HCT116 (cell line): ENCODE data around the gene TMEM145. TPM values are rescaled to one million over a fixed set of nuclear protein-coding genes. Genes with fewer than 3 reads are reported as not detected.

Experiments used
- ATAC-seq: fragments of 200-7000 bp; cut with Tn5 transposase; 2 replicates; pipeline ENCODE4 v1.9.1; 2020; ENCODE audit warnings: mild to moderate bottlenecking, moderate library complexity
- BruUV-seq: library from RNA; stranded (reverse); fragments of 400-500 nt; replicated peaks from 2 replicates; lab custom pipeline; 2021; lab: Mats Ljungman, UMichigan
- CTCF ChIA-PET: fragments of 300-600 bp; sonication (Branson Sonifier 250); formaldehyde crosslinking; loops from one replicate; lab custom pipeline; 2021; ENCODE audit warnings: antibody characterized with exemption; lab: Charles Lee
- POLR2A ChIA-PET: fragments of 300-600, 350-600 bp; sonication (Branson Sonifier 250); formaldehyde crosslinking; loops from one replicate; lab custom pipeline; 2021; ENCODE audit warnings: antibody characterized with exemption; lab: Charles Lee
- RAD21 ChIA-PET, 2 experiments: fragments of 300-600 bp; sonication (Branson Sonifier 250); formaldehyde crosslinking; loops; one replicate each; lab custom pipeline; 2023; ENCODE audit warnings: low total read pairs in 2 of 2; ENCODE audit not compliant: uncharacterized antibody in 2 of 2, unreplicated experiment in 2 of 2, low non-redundant PET in 1 of 2; lab: Charles Lee
- DNase-seq: peaks from one replicate; pipeline ENCODE4 v3.0.0-alpha.2; 2010; ENCODE audit warnings: low read depth, low spot score
- H2AFZ ChIP-seq: fragments of 200-600 bp; shearing (Covaris generic), sonication (generic); 2 replicates; pipeline ENCODE4 v1.6.1; 2017; ENCODE audit warnings: low read depth, mixed run types, mixed read lengths, antibody characterized with exemption, low read length; ENCODE audit not compliant: poor library complexity, severe bottlenecking
- H3K27ac ChIP-seq: 2 replicates; pipeline ENCODE4 v1.5.1; 2012; ENCODE audit warnings: low read depth, low read length
- H3K27me3 ChIP-seq: fragments of 200-600 bp; sonication (generic); 2 replicates; pipeline ENCODE4 v1.6.1; 2016; ENCODE audit warnings: mixed run types, low read length, mixed read lengths; ENCODE audit not compliant: insufficient read depth
- H3K36me3 ChIP-seq, 2 experiments: fragments of 200-500 bp in 1 of 2; fragments of 200-600 bp in 1 of 2; sonication (Bioruptor generic) in 1 of 2; sonication (generic) in 1 of 2; 2 replicates each; pipeline versions ENCODE4 v1.5.1 to v1.6.1; 2014 to 2016; ENCODE audit warnings: low read length in 2 of 2, inconsistent platforms in 1 of 2, mixed read lengths in 1 of 2, mixed run types in 1 of 2; ENCODE audit not compliant: insufficient read depth in 2 of 2, control insufficient read depth in 1 of 2
- H3K4me1 ChIP-seq, 2 experiments: fragments of 200-600 bp in 1 of 2; sonication (generic) in 1 of 2; 2 replicates each; pipeline versions ENCODE4 v1.5.1 to v1.6.1; 2012 to 2017; ENCODE audit warnings: low read length in 2 of 2, inconsistent platforms in 1 of 2, mild to moderate bottlenecking in 1 of 2, mixed read lengths in 1 of 2, mixed run types in 1 of 2, moderate library complexity in 1 of 2; ENCODE audit not compliant: insufficient read depth in 2 of 2, control insufficient read depth in 1 of 2
- H3K4me2 ChIP-seq: fragments of 200-600 bp; sonication (generic); 2 replicates; pipeline ENCODE4 v1.6.1; 2017; ENCODE audit warnings: mixed run types, low read length, mixed read lengths
- H3K4me3 ChIP-seq, 2 experiments: fragments of 200-600 bp in 1 of 2; sonication (generic) in 1 of 2; replicated peaks in 1 of 2; 2 replicates each; pipeline ENCODE4 v1.5.1; 2011 to 2016; ENCODE audit warnings: low read length in 2 of 2, control low read depth in 1 of 2, low read depth in 1 of 2, mild to moderate bottlenecking in 1 of 2, mixed read lengths in 1 of 2, mixed run types in 1 of 2
- H3K79me2 ChIP-seq: fragments of 200-600 bp; sonication (generic); 2 replicates; pipeline ENCODE4 v1.6.1; 2017; ENCODE audit warnings: mild to moderate bottlenecking, mixed run types, low read length, moderate library complexity, mixed read lengths; ENCODE audit not compliant: insufficient read depth
- H3K9ac ChIP-seq: fragments of 200-600 bp; sonication (generic); 2 replicates; pipeline ENCODE4 v1.6.1; 2016; ENCODE audit warnings: low read length, mixed read lengths
- H3K9me2 ChIP-seq: fragments of 200-600 bp; sonication (generic), shearing (Covaris generic); 2 replicates; pipeline ENCODE4 v1.6.1; 2017; ENCODE audit warnings: mixed run types, mild to moderate bottlenecking, moderate library complexity; ENCODE audit not compliant: insufficient read depth
- H3K9me3 ChIP-seq, 2 experiments: fragments of 200-500 bp in 1 of 2; fragments of 200-600 bp in 1 of 2; sonication (Bioruptor generic) in 1 of 2; sonication (generic) in 1 of 2; 2 replicates each; pipeline ENCODE4 v1.6.1; 2014 to 2017; ENCODE audit warnings: low read length in 2 of 2, mixed read lengths in 2 of 2, inconsistent platforms in 1 of 2, low read depth in 1 of 2, mild to moderate bottlenecking in 1 of 2, mixed run types in 1 of 2, moderate library complexity in 1 of 2; ENCODE audit not compliant: control insufficient read depth in 1 of 2, insufficient read depth in 1 of 2
- H4K20me1 ChIP-seq: fragments of 200-600 bp; sonication (generic), shearing (Covaris generic); 2 replicates; pipeline ENCODE4 v1.6.1; 2017; ENCODE audit warnings: mixed run types, mild to moderate bottlenecking, moderate library complexity; ENCODE audit not compliant: insufficient read depth
- JUND ChIP-seq: IDR thresholded peaks from 2 replicates; pipeline ENCODE4 v1.6.1; 2012
- MAX ChIP-seq: IDR thresholded peaks from 2 replicates; pipeline ENCODE4 v1.6.1; 2012
- POLR2A ChIP-seq: IDR thresholded peaks from 2 replicates; pipeline ENCODE4 v1.7.0; 2011; ENCODE audit warnings: borderline replicate concordance; ENCODE audit not compliant: insufficient read depth, insufficient read length; ENCODE audit errors: extremely low read depth
- POLR2AphosphoS5 ChIP-seq: IDR thresholded peaks from 2 replicates; pipeline ENCODE4 v1.6.1; 2011; ENCODE audit warnings: mild to moderate bottlenecking, low read depth, low read length, moderate library complexity
- REST ChIP-seq: IDR thresholded peaks from 2 replicates; pipeline ENCODE4 v1.6.1; 2012; ENCODE audit warnings: low read depth
- SIN3A ChIP-seq: IDR thresholded peaks from 2 replicates; pipeline ENCODE4 v1.6.1; 2012; ENCODE audit warnings: low read depth
- intact Hi-C: fragments of 100-400 bp; cut with micrococcal nuclease; formaldehyde crosslinking; loops from 2 replicates; pipeline ENCODE4 v1.10.0; 2022
- total RNA-seq: library from RNA; stranded (reverse); gene quantifications from one replicate; pipeline ENCODE4 v1.2.1, GENCODE V29; 2021; ENCODE audit not compliant: unreplicated experiment
- TF ChIP-seq, protein P1 (sequence below): IDR thresholded peaks from 2 replicates; pipeline ENCODE4 v1.6.1; 2011; ENCODE audit warnings: mild to moderate bottlenecking, low read length, moderate library complexity; ENCODE audit not compliant: insufficient replicate concordance; ENCODE audit errors: extremely low read depth

The TMEM145 gene
- total RNA-seq, 1 experiment from 2014 or later, result 7.2 TPM

- peak; percentile 40 for ATAC-seq
- ChIA-PET CTCF (interaction anchor here (1.0 to 1.5 kb wide), 2 partner anchors 9 to 38 kb away, joined by 3 read pairs; no protein-coding TSS in a partner anchor), RAD21 (interaction anchor here in 1 of 2 experiments (0.6 kb wide), 1 partner anchor 39 kb away, joined by 5 read pairs; no protein-coding TSS in a partner anchor), POLR2A (no interaction called here)
- intact Hi-C loops, result no loop called here
- TF ChIP-seq JUND, result no peak
- TF ChIP-seq SIN3A, result no peak; the same call in 1 of the 2 replicates
- TF ChIP-seq POLR2A, result peak; percentile 7
- no peak for DNase-seq
- peak overlapping the region; percentile 82 for H3K27ac ChIP-seq
- no peaks in the 10 kb centered on the region for H3K9me3 ChIP-seq
- H2AFZ ChIP-seq, result no peak overlapping the region
- peaks cover 9 to 10% of the 10 kb centered on the region in 2 experiments for H3K36me3 ChIP-seq
- H3K79me2 ChIP-seq, result peaks cover 18% of the 10 kb centered on the region; the same call in 1 of the 2 replicates
- H3K4me3 ChIP-seq, result peak overlapping the region; percentile 17 to 32; a peak in 2 of 4 replicates
- no peaks in the 10 kb centered on the region for H3K27me3 ChIP-seq
- peak overlapping the region; percentile 46; the same call in 1 of the 2 replicates for H3K9ac ChIP-seq
- H3K4me2 ChIP-seq, result peak overlapping the region; percentile 22; the same call in 1 of the 2 replicates
- no peaks in the 10 kb centered on the region for H3K9me2 ChIP-seq
- no TSS peak for BruUV-seq
- no peaks in the 10 kb centered on the region for H4K20me1 ChIP-seq
- peaks cover 34 to 62% of the 10 kb centered on the region in 2 experiments for H3K4me1 ChIP-seq
These were observed 29.0 kb upstream of the TMEM145 start for GRCh38 chr19:42284066-42284501.

- no peaks in the 10 kb centered on the region for H3K9me3 ChIP-seq
- H3K4me1 ChIP-seq, result peaks cover 29 to 55% of the 10 kb centered on the region in 2 experiments
- no peaks in the 10 kb centered on the region for H3K9me2 ChIP-seq
- no peak for ATAC-seq
- ChIA-PET POLR2A (no interaction called here), CTCF (interaction anchor here (0.7 to 1.5 kb wide), 3 partner anchors 9 to 38 kb away, joined by 3 read pairs; no protein-coding TSS in a partner anchor), RAD21 (no interaction called here)
- BruUV-seq, result TSS peak; percentile 35
- H2AFZ ChIP-seq, result no peak overlapping the region
- no peak for DNase-seq
- H3K4me2 ChIP-seq, result peak overlapping the region; percentile 94
- TF ChIP-seq SIN3A, result no peak
- TF ChIP-seq, protein P1, sequence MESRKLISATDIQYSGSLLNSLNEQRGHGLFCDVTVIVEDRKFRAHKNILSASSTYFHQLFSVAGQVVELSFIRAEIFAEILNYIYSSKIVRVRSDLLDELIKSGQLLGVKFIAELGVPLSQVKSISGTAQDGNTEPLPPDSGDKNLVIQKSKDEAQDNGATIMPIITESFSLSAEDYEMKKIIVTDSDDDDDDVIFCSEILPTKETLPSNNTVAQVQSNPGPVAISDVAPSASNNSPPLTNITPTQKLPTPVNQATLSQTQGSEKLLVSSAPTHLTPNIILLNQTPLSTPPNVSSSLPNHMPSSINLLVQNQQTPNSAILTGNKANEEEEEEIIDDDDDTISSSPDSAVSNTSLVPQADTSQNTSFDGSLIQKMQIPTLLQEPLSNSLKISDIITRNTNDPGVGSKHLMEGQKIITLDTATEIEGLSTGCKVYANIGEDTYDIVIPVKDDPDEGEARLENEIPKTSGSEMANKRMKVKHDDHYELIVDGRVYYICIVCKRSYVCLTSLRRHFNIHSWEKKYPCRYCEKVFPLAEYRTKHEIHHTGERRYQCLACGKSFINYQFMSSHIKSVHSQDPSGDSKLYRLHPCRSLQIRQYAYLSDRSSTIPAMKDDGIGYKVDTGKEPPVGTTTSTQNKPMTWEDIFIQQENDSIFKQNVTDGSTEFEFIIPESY, result no peak
- TF ChIP-seq REST, result no peak
- no peak for TF ChIP-seq MAX
- no peak for TF ChIP-seq POLR2AphosphoS5
- peaks cover 18% of the 10 kb centered on the region; the same call in 1 of the 2 replicates for H3K79me2 ChIP-seq
- H3K27ac ChIP-seq, result peak overlapping the region; percentile 75
- no peaks in the 10 kb centered on the region for H3K27me3 ChIP-seq
- peaks cover 9 to 15% of the 10 kb centered on the region in 2 experiments for H3K36me3 ChIP-seq
- peak overlapping the region; percentile 64 to 68 for H3K4me3 ChIP-seq
- intact Hi-C loops, result no loop called here
- no peaks in the 10 kb centered on the region for H4K20me1 ChIP-seq
- peak overlapping the region; percentile 66 for H3K9ac ChIP-seq
These were observed 28.3 kb upstream of the TMEM145 start for GRCh38 chr19:42284591-42285341.
